Adrenal gland (tissue), 5 donors: ENCODE data around the gene CCL3.
"Not testable (repeated sequence)": the region's sequence is repeated elsewhere in the genome, so short reads cannot be mapped to it uniquely, and the experiment has no call there.

Source experiments
- CTCF ChIP-seq, 6 experiments: fragments of 450-650 bp in 4 of 6; fragments of 200-600 bp in 2 of 6; sonication (generic) in 1 of 6; IDR thresholded peaks; 1 replicate in 5 of 6; 2 replicates in 1 of 6; pipeline versions ENCODE4 v1.5.1 to v1.8.0; 2016 to 2021; ENCODE audit warnings: antibody characterized with exemption in 6 of 6, mild to moderate bottlenecking in 2 of 6, moderate library complexity in 1 of 6
- POLR2A ChIP-seq, 2 donors: fragments of 450-650 bp; IDR thresholded peaks; one replicate each; pipeline ENCODE4 v1.6.1; 2017; ENCODE audit warnings: antibody characterized with exemption in 2 of 2, mild to moderate bottlenecking in 2 of 2, moderate library complexity in 1 of 2
- donor health status: DM: no; HTN: no; CAD: no.

- TF ChIP-seq CTCF, POLR2A (IDR thresholded peaks at IDR 0.05): not testable (repeated sequence)
Observed at GRCh38 chr17:36113131-36113530, 23.2 kb upstream of the CCL3 start.
